Subcutaneous adipose tissue (tissue), 4 donors: ENCODE results near the gene PIK3C3. TPM values are rescaled to one million over a fixed set of nuclear protein-coding genes. Genes with fewer than 3 reads are reported as not detected.

ENCODE experiments used
- total RNA-seq, 4 donors: library from RNA; depleted of rRNA; stranded (reverse); fragments of >200 nt; gene quantifications; one replicate each; pipeline ENCODE4 v1.1.0, GENCODE V29; 2016
- TF ChIP-seq, protein P1 (sequence below): fragments of 450-650 bp; IDR thresholded peaks from one replicate; pipeline ENCODE4 v1.5.1; 2016; ENCODE audit warnings: low read depth, mild to moderate bottlenecking, control low read depth, antibody characterized with exemption, moderate library complexity

Gene PIK3C3
- total RNA-seq, 4 donors from 2014 or later, result 41.1 to 60.1 (median 47.6) TPM

DNA sequence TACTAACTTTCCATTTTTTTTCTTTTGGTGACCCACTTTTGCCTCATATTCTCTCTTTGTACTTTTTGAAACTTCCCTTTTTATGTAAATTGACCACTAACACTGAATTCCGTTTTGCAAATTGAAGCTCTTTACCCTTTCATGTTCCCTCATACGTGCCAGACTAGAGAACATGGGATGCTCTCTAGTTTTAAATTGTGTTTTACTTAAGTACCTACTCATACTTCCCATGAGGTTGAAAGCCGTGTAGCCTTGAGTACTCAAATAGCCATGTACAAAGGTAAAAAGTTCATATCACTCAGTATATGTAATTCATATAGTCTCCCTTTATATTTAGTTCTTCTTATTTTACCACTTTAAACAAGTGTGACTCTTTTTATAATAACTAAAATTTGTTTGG lies 119.7 kb downstream of the PIK3C3 start:
- TF ChIP-seq, protein P1, sequence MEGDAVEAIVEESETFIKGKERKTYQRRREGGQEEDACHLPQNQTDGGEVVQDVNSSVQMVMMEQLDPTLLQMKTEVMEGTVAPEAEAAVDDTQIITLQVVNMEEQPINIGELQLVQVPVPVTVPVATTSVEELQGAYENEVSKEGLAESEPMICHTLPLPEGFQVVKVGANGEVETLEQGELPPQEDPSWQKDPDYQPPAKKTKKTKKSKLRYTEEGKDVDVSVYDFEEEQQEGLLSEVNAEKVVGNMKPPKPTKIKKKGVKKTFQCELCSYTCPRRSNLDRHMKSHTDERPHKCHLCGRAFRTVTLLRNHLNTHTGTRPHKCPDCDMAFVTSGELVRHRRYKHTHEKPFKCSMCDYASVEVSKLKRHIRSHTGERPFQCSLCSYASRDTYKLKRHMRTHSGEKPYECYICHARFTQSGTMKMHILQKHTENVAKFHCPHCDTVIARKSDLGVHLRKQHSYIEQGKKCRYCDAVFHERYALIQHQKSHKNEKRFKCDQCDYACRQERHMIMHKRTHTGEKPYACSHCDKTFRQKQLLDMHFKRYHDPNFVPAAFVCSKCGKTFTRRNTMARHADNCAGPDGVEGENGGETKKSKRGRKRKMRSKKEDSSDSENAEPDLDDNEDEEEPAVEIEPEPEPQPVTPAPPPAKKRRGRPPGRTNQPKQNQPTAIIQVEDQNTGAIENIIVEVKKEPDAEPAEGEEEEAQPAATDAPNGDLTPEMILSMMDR, result no peak

DNA sequence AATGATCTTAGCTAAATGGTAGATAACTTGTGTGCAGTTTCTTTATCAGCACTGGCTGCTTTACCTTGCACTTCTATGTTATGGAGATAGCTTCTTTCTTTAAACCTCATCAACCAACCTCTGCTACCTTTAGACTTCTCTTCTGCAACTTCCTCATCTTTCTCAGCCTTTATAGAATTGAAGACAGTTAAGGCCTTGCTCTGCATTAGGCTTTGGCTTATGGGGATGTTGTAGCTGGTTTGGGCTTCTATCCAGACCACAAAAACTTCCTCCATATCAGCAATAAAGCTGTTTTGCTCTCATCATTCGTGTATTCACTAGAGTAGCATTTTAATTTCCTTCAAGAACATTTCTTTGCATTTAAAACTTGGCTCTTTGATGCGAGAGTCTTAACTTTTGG lies 123.7 kb downstream of the PIK3C3 start:
- TF ChIP-seq, protein P1, result no peak

DNA sequence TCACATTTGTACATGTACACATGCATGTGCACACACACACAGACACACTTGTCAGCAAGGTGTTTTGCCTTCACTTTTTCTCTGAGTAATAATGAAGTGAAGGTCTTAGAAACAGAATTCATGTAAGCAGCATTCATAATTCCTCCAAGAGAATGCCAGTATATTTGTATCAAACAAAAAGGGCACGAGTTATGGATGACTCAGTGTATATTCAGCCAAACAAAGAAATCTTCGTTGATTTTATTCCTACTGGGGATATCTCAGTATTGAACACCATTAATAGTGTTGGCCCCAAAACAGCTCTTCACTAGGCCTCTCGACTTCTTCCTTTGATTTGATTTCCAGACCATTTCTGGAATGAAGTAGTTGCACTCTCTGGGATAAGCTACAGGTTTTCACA lies 125.3 kb downstream of the PIK3C3 start:
- TF ChIP-seq, protein P1, result no peak

DNA sequence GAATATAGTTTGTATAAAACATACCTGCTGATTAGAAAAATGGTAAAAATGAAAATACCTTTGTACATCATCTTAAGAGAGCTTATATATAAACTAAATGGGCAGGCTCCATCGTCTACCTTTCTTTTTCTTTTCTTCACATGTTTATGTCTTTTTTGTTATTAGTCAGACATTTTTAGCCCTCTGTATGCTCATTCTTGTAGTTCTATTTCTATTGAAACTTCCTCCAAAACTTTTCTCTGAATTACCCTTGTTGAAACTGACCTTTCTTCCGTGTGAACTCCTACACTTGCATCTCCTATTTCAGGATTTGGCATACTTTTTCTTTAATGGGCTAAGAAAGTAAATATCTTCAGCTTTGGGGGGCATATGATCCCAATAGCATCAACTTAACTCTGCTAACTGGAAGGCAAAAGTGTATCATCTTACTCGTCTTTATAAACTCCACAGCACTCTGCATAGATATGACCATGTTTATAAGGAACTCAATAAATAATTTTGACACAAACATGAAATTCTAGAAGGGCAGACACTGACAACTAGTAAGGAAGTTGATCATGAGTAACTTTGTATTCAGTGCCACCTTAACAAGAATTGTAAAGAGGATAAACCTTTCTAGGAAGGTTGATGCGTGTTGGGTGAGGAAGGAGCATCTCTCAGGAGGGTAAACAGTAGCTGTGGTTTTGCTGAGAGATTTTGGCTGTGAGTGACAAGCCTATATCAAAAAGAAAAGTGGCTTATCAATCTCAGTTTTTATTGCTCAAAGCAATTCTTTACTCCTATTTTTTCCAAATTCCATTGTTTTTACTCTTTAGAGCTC lies 127.6 kb downstream of the PIK3C3 start:
- TF ChIP-seq, protein P1, result no peak

DNA sequence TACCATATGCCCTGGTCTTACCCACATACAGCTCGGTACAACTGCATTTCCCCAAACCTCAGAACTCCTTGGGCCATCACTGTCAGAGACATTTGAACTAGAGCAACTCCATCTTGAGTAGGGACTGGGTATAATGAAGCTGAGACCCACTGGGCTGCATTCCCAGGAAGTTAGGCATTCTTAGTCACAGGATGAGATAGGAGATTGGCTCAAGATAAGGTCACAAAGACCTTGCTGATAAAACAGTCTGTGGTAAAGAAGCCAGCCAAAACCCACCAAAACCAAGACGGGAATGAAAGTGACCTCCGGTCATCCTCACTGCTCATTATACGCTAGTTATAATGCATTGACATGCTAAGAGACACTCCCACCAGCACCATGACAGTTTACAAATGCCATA lies 131.3 kb downstream of the PIK3C3 start:
- TF ChIP-seq, protein P1, result no peak

DNA sequence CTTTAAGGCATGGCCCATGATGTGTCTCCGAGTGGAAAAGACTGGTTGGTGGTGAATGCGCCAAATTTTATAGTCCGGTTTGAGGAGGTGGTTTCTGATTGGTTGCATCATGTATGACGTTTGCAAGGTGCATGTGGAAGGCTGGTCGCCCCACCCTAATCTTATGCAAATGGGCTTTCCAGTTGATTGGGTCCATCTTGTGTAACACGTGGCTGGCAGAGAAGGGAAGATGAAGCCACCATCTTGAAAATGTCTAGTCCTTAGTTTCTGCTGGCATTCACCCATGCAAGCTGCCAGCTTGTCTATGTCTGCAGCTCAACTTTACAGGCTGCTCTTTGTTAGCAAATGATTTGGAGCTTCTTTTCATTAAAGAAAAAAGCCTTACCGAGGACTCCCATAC lies 132.2 kb downstream of the PIK3C3 start:
- TF ChIP-seq, protein P1, result no peak

DNA sequence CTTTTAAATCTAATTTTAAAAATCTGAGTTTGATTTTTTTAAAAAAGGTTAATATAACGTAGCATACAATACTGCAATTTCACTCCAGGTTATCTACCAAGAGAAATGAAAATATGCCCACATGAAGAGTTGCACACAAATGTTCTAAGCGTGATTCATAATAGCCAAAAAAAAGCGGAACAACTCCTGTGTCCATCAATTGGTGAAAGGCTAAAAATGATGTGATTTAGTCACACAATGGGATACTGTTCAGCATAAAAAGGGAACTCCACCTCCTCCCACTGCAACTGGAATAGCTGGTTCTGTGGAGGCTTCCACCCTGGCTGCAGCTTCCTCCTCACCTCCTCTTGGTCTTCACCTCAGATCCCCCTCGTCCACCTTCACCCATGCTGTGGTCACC lies 132.8 kb downstream of the PIK3C3 start:
- TF ChIP-seq, protein P1, result no peak
